PC-3 (cell line): ENCODE data around the gene LRRC4B. TPM values are rescaled to one million over a fixed set of nuclear protein-coding genes. Genes with fewer than 3 reads are reported as not detected.
"Not testable (repeated sequence)": the region's sequence is repeated elsewhere in the genome, so short reads cannot be mapped to it uniquely, and the experiment has no call there.

Source experiments
- ATAC-seq: fragments of 200-7000 bp; cut with Tn5 transposase; 2 replicates; pipeline ENCODE4 v1.9.1; 2020; ENCODE audit warnings: mild to moderate bottlenecking, moderate library complexity
- BruUV-seq: library from RNA; stranded (reverse); fragments of 400-500 nt; replicated peaks from 2 replicates; lab custom pipeline; 2021; lab: Mats Ljungman, UMichigan
- CTCF ChIA-PET: fragments of 300-600 bp; sonication (Branson Sonifier 250); formaldehyde crosslinking; loops from one replicate; lab custom pipeline; 2022; ENCODE audit warnings: antibody characterized with exemption; lab: Charles Lee
- POLR2A ChIA-PET: fragments of 300-600 bp; sonication (Branson Sonifier 250); formaldehyde crosslinking; loops from one replicate; lab custom pipeline; 2022; ENCODE audit warnings: antibody characterized with exemption; ENCODE audit not compliant: unreplicated experiment; lab: Charles Lee
- DNase-seq: peaks from one replicate; pipeline ENCODE4 v3.0.0-alpha.2; 2015
- H2AFZ ChIP-seq: fragments of 300-600 bp; sonication (generic); 2 replicates; pipeline ENCODE4 v1.6.0; 2016; ENCODE audit warnings: antibody characterized with exemption, low read length
- H3F3A ChIP-seq: fragments of 300-600 bp; sonication (generic); one replicate; pipeline ENCODE4 v1.6.0; 2017; ENCODE audit warnings: antibody characterized with exemption, low read length, control low read depth, mild to moderate bottlenecking; ENCODE audit not compliant: unreplicated experiment
- H3K27ac ChIP-seq: fragments of 300-600 bp; sonication (generic); 2 replicates; pipeline ENCODE4 v1.5.1; 2016; ENCODE audit warnings: mild to moderate bottlenecking, low read length
- H3K27me3 ChIP-seq: fragments of 300-600 bp; sonication (generic); 2 replicates; pipeline ENCODE4 v1.6.1; 2016; ENCODE audit warnings: low read length, mixed read lengths
- H3K36me3 ChIP-seq: fragments of 300-600 bp; sonication (generic); 2 replicates; pipeline ENCODE4 v1.6.1; 2016; ENCODE audit warnings: low read depth, mixed run types, low read length, mixed read lengths
- H3K4me1 ChIP-seq: fragments of 300-600 bp; sonication (generic); 2 replicates; pipeline ENCODE4 v1.5.1; 2016; ENCODE audit warnings: low read length; ENCODE audit not compliant: insufficient read depth
- H3K4me2 ChIP-seq: fragments of 300-600 bp; sonication (generic); 2 replicates; pipeline ENCODE4 v1.6.0; 2016; ENCODE audit warnings: low read length
- H3K4me3 ChIP-seq: fragments of 300-600 bp; sonication (generic); 2 replicates; pipeline ENCODE4 v1.5.1; 2016; ENCODE audit warnings: mild to moderate bottlenecking, low read length, mixed read lengths
- H3K79me2 ChIP-seq: fragments of 300-600 bp; sonication (generic); 2 replicates; pipeline ENCODE4 v1.6.1; 2017; ENCODE audit warnings: low read length, mixed read lengths
- H3K9ac ChIP-seq: fragments of 300-600 bp; sonication (generic); 2 replicates; pipeline ENCODE4 v1.6.0; 2016; ENCODE audit warnings: mild to moderate bottlenecking, low read length
- H3K9me2 ChIP-seq: fragments of 300-600 bp; sonication (generic); replicated peaks from 2 replicates; pipeline ENCODE4 v1.6.1; 2016; ENCODE audit warnings: mixed run types, low read length, mixed read lengths
- H3K9me3 ChIP-seq: fragments of 300-600 bp; sonication (generic); 2 replicates; pipeline ENCODE4 v1.6.1; 2016; ENCODE audit warnings: low read length, mixed read lengths
- H4K20me1 ChIP-seq: fragments of 300-600 bp; sonication (generic); 2 replicates; pipeline ENCODE4 v1.6.1; 2016; ENCODE audit warnings: low read length, mixed read lengths
- CTCF ChIP-seq: fragments of 300-600 bp; sonication (generic); conservative IDR thresholded peaks from 2 replicates; pipeline ENCODE4 v1.5.1; 2017; ENCODE audit warnings: antibody characterized with exemption, low read depth, mild to moderate bottlenecking, low read length
- EZH2 ChIP-seq: fragments of 300-600 bp; sonication (generic); IDR thresholded peaks from one replicate; pipeline ENCODE4 v1.6.1; 2017; ENCODE audit warnings: antibody characterized with exemption, mild to moderate bottlenecking, low read length; ENCODE audit not compliant: unreplicated experiment
- EZH2phosphoT487 ChIP-seq: fragments of 300-600 bp; sonication (generic); IDR thresholded peaks from 2 replicates; pipeline ENCODE4 v1.6.1; 2018; ENCODE audit warnings: mild to moderate bottlenecking, antibody characterized with exemption, low read length, borderline replicate concordance
- intact Hi-C: fragments of 100-400 bp; cut with micrococcal nuclease; formaldehyde crosslinking; loops from 2 replicates; pipeline ENCODE4 v1.9.0; 2023
- total RNA-seq: library from RNA; depleted of rRNA; stranded (reverse); fragments of >200 nt; gene quantifications from 2 replicates; pipeline ENCODE4 v1.2.3, GENCODE V29; 2014

The LRRC4B gene
- total RNA-seq, 1 experiment from 2014 or later, result 0.26 TPM

GRCh38 chr19:50590191-50590590 lies 22.0 kb upstream of the LRRC4B start:
- Histone ChIP-seq H3K27me3 (peaks cover 32% of the 10 kb centered on the region), H3K27ac (no peak overlapping the region), H3K4me3 (no peak overlapping the region), H2AFZ (no peak overlapping the region), H3K79me2 (no peaks in the 10 kb centered on the region), H3K4me1 (no peaks in the 10 kb centered on the region), H3K4me2 (no peak overlapping the region), H3K9ac (no peak overlapping the region), H3K9me2 (no peaks in the 10 kb centered on the region), H3F3A (no peaks in the 10 kb centered on the region), H3K9me3 (no peaks in the 10 kb centered on the region), H3K36me3 (no peaks in the 10 kb centered on the region), H4K20me1 (no peaks in the 10 kb centered on the region)
- intact Hi-C loops, result no loop called here
- ATAC-seq, result no peak
- TF ChIP-seq EZH2, result no peak
- no peak for TF ChIP-seq EZH2phosphoT487
- no peak for TF ChIP-seq CTCF
- CTCF ChIA-PET, result no interaction called here
- no peak for DNase-seq
- POLR2A ChIA-PET, result no interaction called here
- no TSS peak for BruUV-seq

GRCh38 chr19:50581795-50582660 lies 13.8 kb upstream of the LRRC4B start:
- intact Hi-C loops, CTCF ChIA-PET: not testable (repeated sequence)
- peaks cover 39% of the 10 kb centered on the region for H3K27me3 ChIP-seq

GRCh38 chr19:50580970-50581634 lies 12.9 kb upstream of the LRRC4B start:
- DNase-seq (no peak), ATAC-seq (no peak)
- CTCF ChIA-PET, result no interaction called here
- TF ChIP-seq EZH2, result no peak
- TF ChIP-seq EZH2phosphoT487, result no peak
- no peak for TF ChIP-seq CTCF
- no peak overlapping the region for H2AFZ ChIP-seq
- no peaks in the 10 kb centered on the region for H3K36me3 ChIP-seq
- H3K9me3 ChIP-seq, result no peaks in the 10 kb centered on the region
- BruUV-seq, result no TSS peak
- no peak overlapping the region for H3K27ac ChIP-seq
- POLR2A ChIA-PET, result no interaction called here
- no peaks in the 10 kb centered on the region for H3K4me1 ChIP-seq
- H3F3A ChIP-seq, result no peaks in the 10 kb centered on the region
- no peak overlapping the region for H3K4me2 ChIP-seq
- H3K4me3 ChIP-seq, result no peak overlapping the region
- no peak overlapping the region for H3K9ac ChIP-seq
- no peaks in the 10 kb centered on the region for H3K9me2 ChIP-seq
- H3K27me3 ChIP-seq, result peaks cover 41% of the 10 kb centered on the region
- H3K79me2 ChIP-seq, result no peaks in the 10 kb centered on the region
- no peaks in the 10 kb centered on the region for H4K20me1 ChIP-seq
- intact Hi-C loops, result no loop called here

More at GRCh38 chr19:50581795-50582660, 13.8 kb upstream of the LRRC4B start:
- H3K4me3 ChIP-seq, H4K20me1 ChIP-seq, H3K79me2 ChIP-seq, H3K36me3 ChIP-seq, H2AFZ ChIP-seq, BruUV-seq, H3K4me2 ChIP-seq, ATAC-seq, DNase-seq, H3K9ac ChIP-seq, H3K9me3 ChIP-seq, H3K4me1 ChIP-seq, H3K27ac ChIP-seq, H3F3A ChIP-seq, H3K9me2 ChIP-seq, POLR2A ChIA-PET: not testable (repeated sequence)
